GM21360 (cell line): ENCODE measurements around the gene MEF2A.
A peak's percentile ranks its signal among the peaks of the same experiment; 100 is the strongest.
"Not testable (repeated sequence)": the region's sequence is repeated elsewhere in the genome, so short reads cannot be mapped to it uniquely, and the experiment has no call there.

Source experiments
- ATAC-seq: cut with Tn5 transposase; IDR thresholded peaks from one replicate; pipeline ENCODE4 v1.9.1; 2021; ENCODE audit warnings: mild to moderate bottlenecking, moderate library complexity; ENCODE audit not compliant: unreplicated experiment

Gene MEF2A

DNA sequence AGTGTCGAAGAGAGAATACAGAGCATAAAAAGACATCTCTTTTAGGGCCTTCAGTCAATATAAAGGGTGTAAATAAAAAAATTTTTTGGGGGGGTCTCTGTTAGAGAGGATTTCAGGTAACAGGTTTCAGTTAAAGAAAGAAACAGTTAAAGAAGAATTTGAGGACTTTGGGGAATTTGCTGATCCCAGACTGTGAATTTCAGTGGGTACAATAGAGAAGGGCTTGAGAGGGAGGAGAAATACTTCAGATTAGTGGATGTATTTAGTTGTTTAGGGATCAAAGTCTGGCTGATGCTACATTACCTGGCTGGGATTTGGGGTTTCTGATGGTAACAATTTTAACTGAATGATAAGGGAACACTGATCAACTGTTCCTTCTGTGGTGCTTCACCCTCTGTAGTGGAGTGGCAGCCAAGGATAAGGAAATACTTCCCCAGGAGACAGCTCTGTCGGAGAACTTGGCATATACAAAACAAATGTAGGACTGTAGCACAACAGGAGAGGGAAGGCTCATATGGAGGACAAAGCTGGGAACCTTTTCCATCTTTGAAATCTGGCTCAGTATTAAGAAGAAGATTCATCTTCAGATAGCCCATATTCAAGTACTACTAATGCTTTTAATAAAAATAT, 79.2 kb downstream of the MEF2A start:
- ATAC-seq, result no peak

GRCh38 chr15:99645543-99645935, 79.8 kb downstream of the MEF2A start:
- ATAC-seq, result no peak

DNA sequence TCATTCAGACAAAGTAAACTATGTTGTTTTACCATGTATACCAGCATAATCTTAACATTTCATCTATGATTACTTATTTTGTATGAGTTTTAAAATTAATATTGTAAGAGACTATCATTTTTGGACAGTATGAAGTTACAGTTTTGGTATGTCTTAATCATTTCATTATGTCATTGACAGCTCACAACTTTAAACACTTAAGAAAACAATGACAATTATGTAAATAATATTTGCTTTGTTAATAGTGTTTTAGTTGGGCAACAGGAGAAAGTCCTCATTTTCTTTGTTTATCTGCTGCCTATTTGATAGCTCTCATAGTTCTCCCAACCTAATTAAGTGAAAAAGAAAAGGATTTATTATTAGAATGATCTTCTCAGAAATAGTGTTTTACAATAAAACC, 80.2 kb downstream of the MEF2A start:
- no peak for ATAC-seq

DNA sequence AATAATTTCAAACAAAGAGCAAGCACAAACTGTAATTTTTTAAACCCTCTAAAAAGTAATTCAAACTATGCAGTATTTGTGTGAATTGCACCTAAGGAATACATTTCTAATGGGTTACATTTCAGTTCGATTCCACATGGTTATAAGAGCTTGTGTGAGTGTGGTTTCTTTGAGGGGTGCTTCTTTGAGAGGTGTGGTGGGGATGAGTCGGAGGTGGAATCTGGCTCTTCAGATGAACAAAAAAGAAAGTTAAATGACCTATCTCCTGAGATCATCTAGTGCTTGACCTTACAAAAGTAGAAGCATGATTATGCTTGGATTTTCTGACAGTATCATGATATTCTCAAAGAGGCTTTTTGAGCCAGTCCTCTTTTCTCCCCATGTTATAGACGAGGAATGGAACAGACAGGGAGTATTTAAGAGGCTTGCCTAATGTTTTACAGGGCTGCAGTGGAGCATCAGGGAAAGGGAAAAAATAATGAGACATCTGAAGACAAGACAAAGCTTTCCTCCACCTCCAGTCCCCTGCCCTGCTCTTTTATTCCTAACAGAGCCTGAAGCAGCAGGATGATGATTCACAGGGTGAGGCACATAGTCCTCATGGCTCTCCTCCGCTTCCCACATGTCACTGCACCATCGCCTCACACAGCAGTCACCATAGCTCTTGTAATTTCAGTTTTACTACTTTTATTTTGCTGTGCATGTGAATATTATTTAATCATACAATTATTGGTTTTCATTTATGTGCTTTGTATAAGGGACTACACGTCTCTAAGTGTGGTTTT, 85.4 kb downstream of the MEF2A start:
- ATAC-seq, result no peak

GRCh38 chr15:99656205-99656604, 90.4 kb downstream of the MEF2A start:
- ATAC-seq, result no peak

GRCh38 chr15:99657996-99658395, 92.2 kb downstream of the MEF2A start:
- ATAC-seq, result no peak

GRCh38 chr15:99662903-99663302, 97.1 kb downstream of the MEF2A start:
- no peak for ATAC-seq

GRCh38 chr15:99666073-99666472, 100.3 kb downstream of the MEF2A start:
- not testable (repeated sequence) for ATAC-seq

DNA sequence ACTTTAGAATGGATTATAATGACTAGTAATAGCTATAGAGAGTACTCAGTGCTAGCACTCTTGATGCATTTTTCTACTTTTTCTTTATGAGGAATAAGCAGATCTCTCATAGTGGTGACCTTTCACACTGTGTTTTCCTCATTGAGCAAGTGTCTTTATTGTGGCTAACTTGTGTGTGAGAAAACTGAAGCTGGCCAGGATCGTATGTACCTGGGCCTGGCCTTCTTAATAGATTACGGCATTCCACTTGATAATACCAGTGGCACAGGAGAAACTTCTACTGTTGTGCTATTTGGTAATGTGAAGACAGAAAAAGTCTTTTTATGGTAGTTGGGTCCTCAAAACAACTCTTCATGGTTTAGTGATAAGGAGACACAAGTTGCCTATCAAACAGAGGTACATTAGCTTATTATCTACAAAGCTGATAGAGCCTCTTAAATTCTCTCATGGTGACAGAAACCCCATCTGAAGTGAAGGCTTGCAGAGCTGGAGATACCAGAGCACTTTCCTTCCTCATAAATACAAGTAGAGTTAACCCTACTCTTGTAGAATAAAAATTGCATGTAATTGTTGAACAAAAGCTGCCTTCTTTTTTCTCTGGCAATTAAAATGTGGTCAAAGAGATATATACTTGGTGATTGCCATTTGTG, 102.9 kb downstream of the MEF2A start:
- no peak for ATAC-seq

GRCh38 chr15:99669250-99669649, 103.5 kb downstream of the MEF2A start:
- ATAC-seq, result no peak

- ATAC-seq, result no peak
Observed at GRCh38 chr15:99671926-99672635, 106.3 kb downstream of the MEF2A start.

DNA sequence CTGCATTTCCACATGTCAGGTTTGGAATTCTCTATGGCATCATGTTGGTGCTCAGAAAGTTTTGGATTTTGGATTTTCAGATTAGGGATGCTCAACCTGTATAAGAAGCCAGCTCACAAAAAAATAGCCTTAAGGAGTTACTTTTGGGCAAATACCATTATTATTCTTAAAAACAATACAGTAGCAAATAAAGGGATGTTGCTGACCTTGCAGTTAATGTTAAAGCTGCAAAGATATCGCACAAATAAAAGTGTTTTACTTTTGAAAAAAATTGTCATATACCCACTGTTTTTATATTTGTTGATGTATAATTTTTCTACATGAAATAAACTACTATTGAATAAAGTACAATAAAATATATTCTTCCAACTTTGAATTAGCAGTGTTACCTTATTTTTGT, 107.3 kb downstream of the MEF2A start:
- ATAC-seq, result no peak

DNA sequence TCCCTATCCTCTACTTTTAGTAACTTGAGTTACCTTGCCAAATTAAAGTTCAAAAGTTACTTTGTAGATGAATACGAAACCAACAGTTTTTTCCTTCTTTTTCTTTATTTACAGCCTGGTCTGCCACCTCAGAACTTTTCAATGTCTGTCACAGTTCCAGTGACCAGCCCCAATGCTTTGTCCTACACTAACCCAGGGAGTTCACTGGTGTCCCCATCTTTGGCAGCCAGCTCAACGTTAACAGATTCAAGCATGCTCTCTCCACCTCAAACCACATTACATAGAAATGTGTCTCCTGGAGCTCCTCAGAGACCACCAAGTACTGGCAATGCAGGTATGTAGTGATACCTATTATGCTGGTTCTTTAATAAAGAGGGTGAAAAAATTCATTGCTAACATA, 108.5 kb downstream of the MEF2A start:
- no peak for ATAC-seq

- ATAC-seq, result peak; percentile 66
Observed at GRCh38 chr15:99677540-99678134, 111.9 kb downstream of the MEF2A start.

GRCh38 chr15:99680276-99680675, 114.5 kb downstream of the MEF2A start:
- no peak for ATAC-seq

DNA sequence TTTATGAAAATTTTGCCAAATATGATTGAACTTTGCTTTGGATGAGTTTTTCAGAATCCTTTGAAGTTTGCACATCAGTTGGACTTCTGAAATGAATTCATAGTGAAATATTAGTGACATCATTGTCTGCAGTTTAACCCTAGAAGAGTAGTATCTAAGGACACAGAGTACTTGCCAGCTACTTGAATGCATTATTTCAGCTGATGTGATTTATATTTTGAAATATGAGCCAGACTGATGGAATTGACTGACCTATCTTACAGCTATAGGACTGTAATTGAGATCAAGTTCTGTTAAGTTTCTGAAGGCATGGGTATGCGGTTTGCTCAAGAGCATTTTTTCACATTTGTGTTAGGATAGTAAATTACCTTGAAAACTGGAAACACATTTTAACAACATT, 116.2 kb downstream of the MEF2A start:
- ATAC-seq, result no peak

- ATAC-seq, result no peak
Observed at GRCh38 chr15:99682455-99682854, 116.7 kb downstream of the MEF2A start.

DNA sequence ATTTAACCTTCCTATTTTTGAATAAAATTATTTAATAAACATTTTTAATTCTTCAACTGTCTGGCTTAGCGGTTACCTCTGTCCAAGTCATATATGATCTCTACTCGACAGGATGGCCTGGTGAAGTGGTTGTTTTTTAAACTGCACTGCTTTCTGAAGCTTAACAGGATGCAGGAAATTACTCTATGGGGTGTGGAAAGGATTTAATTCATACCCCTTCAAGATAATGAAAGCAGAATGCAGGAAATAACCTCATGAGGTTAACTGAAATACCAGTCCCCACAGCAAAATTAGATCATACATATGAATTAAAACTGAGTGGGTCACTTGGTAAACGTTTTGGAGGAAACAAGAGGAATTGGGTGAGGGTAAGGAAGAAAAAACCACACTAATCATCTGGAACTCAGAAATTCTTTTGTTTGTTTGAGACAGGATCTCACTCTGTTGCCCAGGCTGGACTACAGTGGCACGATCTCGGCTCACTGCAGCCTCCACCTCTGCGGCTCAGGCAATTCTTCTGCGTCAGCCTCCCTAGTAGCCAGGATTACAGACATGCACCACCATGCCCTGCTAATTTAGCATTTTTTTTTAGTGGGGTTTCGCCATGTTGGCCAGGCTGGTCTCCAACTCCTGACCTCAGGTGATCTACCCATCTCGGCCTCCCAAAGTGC, 117.4 kb downstream of the MEF2A start:
- no peak for ATAC-seq

DNA sequence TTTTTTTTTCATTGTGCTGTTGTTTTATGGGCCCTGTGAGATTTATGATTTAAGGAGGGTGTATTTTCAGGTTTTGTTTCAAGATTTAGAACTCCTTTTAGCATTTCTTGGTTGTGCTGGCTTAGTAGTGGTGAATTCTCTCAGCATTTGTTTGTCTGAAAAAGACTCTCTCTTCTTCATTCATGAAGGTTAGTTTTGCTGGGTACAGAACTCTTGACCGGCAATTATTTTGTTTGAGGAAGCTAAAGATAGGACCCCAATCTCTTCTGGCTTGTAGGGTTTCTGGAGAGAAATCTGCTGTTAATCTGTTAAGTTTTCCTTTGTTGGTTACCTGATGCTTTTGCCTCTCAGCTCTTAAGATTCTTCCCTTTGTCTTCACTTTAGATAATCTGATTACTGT, 120.5 kb downstream of the MEF2A start:
- no peak for ATAC-seq

- ATAC-seq, result no peak
Observed at GRCh38 chr15:99692825-99693224, 127.0 kb downstream of the MEF2A start.

DNA sequence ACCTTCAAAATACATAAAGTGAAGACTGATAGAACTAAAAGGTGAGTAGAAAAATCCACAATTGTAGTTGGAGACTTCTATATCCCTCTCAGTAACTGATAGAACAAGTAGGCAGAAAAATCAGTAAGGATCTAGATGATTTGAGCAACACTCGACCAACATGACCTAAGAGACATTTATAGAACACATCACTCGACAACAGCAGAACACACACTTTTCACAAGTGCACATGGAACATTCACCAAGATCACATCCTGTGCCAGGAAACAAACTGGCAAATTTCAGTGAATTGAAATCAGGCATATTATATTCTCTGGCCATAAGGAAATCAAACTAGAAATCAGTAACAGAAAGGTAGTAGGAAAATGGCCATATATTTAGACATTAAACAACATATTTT, 130.3 kb downstream of the MEF2A start:
- ATAC-seq, result no peak
